ENCODE measurements around the gene CLNS1A.
A peak's percentile ranks its signal among the peaks of the same experiment; 100 is the strongest.
"Not testable (repeated sequence)": the region's sequence is repeated elsewhere in the genome, so short reads cannot be mapped to it uniquely, and the experiment has no call there.

The CLNS1A gene

DNA sequence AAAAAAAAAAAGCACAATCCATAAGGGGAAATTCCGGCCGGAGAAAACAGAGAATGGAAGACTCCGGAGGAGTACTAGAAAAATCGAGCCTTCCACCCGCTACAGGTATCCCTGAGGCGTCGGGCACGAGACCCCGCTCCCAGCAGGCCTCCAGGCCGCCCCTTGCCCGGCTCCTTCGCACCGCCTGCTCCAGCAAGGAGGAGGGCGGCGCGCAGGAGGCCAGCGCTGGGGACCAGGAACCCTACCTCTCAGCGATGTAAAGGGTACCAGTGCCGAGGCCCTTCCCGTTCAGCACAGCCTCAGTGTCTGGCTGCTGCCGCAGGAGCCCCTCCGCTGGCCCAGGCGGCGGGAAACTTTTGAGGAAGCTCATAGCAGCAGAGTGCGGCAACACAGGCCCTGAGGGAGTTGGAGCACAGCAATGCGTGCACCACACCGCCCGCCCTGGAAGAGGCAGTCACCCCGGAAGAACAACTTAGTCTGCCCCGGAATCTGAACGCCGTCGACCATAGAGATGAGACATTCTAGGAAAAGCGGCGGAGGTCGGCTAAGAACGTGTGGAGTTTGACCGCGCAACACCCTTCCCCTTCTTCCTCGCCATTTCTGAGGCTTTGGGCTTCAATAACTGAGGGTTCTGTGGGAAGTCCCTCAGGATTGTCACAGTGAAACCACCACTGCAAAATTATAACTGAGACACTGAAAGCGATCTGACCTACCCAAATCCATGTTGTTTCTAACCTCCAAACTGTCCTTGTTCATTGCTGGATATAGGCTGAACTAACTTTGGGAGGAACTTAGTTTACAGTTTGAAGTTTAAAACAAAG is at the start of gene CLNS1A:
Gene CLNS1A, minus strand, starts transcription at position 450 of the 821 bp plus-strand sequence. Its CDS starts 80 bp downstream, at position 370.
- peak; percentile 92 for DNase-seq

DNA sequence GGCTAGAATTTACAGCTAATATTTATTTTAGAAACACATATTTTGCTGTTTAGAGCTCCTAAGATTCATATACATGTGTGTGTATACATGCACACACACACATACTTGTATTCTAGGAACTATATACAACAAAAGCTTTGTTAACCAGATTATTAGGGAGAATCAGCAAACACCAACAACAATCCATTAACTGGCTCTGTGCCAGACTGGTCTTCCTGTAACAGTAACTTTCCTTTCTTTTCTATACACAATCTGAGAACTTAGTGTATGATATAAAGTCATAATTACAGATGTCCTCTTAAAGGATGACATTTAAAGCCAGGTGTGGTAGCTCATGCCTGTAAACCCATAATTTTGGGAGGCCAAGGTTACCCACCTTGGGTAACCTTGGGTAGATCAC is 49.5 kb upstream of the CLNS1A start:
- no peak for DNase-seq

DNA sequence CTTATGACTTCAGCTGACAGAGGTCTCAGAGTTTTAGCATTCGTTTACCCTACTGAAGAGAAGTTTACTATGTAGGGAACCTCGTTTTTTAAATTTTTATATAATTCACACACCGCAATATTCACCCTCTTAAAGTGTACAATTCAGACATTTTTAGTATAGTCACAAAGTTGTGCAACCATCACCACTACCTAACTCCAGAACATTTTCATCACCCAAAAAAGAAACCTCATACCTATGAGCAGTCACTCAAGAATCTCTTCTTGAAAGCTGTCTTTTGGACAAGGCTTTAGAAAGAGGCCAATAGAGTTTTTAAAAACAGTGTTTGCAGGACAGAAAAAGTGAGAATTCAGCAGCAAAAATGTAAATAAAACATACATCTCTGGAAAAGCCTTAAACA is 39.5 kb upstream of the CLNS1A start:
- no peak for DNase-seq

DNA sequence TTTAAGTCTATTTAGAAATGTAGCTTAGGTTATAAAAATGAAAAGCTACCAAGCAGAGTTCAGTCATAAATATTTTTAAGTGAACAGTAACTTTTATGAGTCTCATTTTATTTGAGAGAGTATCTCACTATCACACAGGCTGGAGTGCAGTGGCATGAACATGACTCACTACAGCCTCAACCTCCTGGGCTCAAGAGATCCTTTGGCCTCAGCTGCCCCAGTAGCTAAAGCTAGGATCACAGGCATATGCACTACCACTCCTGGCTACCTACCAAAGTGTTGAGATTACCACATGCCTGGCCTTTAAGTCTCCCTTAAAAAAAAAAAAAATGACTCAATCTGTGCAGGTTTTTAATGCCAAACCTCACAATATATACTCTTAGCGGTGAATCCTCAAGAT is 34.7 kb upstream of the CLNS1A start:
- no peak for DNase-seq

DNA sequence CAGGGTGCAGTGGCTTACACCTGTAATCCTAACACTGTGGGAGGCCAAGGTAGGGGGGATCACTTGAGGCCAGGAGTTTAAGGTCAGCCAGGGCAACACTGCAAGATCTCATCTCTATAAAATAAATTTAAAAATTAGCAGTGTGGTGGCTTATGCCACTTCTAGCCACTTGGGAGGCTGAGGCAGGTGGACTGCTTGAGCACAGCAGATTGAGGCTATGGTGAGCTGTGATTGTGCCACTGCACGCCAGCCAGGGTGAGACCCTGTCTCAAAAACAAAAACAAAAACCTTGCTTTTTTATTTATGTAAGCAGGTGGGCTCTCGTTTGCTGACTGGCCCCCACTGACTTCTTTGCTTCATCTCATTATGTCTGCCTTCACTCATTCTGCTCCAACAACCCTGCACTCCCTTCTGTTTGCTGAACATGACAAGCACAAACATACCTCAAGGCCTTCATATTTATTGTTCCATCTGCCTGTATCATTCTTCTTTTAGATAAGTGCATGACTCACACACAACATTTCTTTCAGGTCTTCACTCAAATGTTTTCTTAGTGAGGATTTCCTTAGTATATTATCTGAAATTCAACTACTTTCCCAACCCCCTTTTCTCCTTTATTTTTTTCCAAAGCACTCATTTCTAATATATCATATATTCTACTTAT is 32.4 kb upstream of the CLNS1A start:
- DNase-seq: no peak

- no peak for DNase-seq
These were observed 31.2 kb upstream of the CLNS1A start for GRCh38 chr11:77668760-77669159.

GRCh38 chr11:77665240-77665965 is 27.8 kb upstream of the CLNS1A start:
- DNase-seq: no peak

GRCh38 chr11:77661670-77662069 is 24.1 kb upstream of the CLNS1A start:
- no peak for DNase-seq

GRCh38 chr11:77660947-77661346 is 23.4 kb upstream of the CLNS1A start:
- no peak for DNase-seq

DNA sequence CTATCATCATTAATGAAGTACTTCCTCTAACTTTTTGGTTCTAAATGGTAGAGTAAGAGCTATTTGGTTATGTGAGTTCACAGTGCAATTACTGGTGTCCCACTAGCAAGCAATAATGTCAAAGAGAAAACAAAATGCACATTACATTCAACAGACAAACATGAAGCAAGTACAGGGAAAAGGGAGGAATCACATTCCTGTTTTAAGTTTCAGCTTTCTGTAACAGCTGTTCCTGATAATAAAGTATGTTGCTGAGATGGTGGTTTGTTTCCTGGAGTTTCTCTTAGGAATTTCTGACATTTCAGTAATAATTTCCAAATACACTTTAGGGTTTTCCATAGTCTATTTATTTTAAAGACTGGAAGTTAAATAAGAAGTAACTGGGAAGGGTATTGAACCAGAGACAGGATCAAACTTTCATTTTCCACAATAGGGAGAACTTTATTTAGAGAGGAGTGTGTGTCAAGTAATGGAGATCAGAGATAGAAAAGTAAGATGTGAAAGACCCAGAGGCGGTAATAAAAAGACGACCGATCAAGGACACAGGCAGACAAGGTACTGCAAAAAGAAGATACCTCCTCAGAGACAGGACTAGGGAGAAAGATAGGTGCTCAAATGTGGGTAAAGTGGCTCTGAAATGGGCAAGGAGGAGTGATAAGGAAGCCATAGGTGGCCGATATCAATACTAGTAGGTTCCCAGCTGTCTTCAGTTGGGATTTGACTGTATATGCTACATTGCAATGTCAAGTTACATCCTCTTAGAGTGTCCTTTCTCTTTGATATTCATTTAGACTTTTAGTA is 20.8 kb upstream of the CLNS1A start:
- no peak for DNase-seq

DNA sequence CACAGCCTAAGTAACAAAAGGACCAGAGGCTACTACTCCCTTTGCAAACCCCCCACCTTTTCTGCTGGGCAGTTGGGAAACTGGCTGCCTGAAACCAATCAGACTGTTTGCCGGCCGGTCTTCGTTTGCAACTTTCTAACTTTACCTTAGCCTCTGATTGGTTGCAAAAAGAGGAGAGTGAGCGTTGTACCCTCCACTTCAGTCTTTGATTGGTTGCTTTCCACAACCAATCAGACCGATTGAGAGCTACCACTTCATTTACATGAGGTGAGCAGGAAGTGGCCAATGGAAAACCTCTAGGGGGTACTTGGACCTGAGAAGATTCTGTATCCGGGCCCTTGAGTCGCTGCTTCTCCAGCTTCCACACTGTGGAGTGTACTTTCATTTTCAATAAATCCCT is 18.8 kb upstream of the CLNS1A start:
- no peak for DNase-seq

DNA sequence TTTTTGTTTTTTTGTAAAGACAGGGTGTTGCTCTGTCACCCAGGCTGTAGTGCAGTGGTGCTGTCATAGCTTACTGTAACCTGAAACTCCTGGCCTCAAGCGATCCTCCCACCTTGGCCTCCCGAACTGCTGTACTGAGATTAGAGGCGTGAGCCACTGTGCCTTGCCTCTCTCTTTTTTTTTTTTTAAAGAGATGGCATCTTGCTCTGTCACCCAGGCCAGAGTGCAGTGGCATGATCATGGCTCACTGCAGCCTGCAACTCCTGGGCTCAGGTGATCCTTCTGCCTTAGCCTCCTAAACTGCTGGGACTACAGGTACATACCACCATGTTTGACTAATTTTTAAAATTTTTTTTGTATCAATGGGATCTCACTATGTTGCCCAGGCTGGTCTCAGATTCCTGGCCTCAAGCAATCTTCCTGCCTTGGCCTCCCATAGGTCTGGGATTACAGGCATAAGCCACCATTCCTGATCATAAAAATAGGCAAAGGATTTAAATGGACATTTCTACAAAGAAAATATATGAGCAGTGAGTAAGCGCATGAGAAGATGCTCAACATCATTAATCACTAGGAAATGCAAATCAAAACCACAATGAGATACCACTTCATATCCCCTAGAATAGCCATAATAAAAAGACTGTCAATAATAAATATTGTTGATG is 17.3 kb upstream of the CLNS1A start:
- DNase-seq: no peak

- DNase-seq: no peak
These were observed 12.5 kb upstream of the CLNS1A start for GRCh38 chr11:77650123-77650522.

- no peak for DNase-seq
These were observed 10.2 kb upstream of the CLNS1A start for GRCh38 chr11:77647654-77648305.

GRCh38 chr11:77644887-77645286 is 7.3 kb upstream of the CLNS1A start:
- DNase-seq: no peak

DNA sequence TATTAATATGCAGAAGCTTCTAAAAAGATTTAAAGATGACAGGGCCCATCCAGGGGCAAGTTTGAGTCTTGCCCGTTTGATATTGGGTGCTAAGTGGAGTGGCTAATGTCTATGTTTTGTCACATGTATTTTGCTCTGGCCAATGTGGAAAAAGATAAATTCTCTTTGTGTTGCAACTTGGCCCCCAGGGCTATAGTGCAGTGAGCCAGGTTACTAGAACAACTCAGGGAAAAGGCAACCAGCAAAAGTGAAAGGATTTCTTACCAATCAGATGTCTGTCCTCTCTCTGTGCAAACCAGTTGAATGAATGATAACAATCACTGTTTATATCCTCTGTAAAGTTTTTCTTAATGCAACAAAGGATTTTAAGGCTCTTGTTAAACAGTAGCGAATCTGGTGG is 4.6 kb upstream of the CLNS1A start:
- no peak for DNase-seq

- DNase-seq: no peak
These were observed 756 bp downstream of the CLNS1A start for GRCh38 chr11:77636731-77637344.

DNA sequence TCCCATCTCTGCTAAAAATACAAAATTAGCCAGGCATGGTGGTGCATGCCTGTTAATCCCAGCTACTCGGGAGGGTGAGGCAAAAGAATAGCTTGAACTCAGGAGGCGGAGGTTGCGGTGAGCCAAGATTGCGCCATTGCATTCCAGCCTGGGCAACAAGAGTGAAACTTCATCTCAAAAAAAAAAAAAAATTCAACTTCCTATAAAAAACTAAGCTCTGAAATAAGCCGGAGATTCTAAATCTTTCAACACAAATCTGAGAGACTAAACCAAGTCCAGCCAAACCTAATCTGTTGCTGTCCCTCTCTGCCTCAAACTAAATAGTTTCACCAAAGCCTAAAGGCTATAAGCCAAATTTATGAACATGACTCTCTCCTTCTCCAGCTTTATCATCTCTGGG is 3.7 kb downstream of the CLNS1A start:
- DNase-seq: not testable (repeated sequence)

DNA sequence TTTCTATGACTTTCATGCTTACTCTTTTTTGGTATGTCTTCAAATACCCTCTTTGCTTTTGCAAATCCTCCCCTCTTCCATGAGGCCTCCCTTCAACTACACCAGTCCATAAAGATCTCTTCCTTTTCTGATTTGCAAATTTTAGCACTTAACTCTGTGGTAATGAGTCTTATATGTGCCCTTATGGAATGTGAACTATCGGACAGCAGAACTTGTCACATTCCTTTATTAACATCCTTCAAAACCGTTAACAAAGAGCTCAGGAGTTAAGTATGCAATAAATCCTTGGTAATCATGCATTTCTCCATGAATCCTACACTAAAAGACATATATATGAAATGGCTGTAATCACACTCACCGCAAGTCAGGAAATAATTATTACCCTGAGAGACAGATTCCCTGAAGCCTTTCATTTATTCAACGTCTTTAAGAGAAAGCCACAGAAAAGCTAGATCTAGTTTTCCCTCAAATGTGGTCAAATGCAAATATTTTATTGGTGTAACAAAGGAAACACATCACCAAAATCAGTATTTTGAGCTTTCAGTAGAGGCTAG is 7.4 kb downstream of the CLNS1A start:
- DNase-seq: no peak

- peak; percentile 25 for DNase-seq
These were observed 17.9 kb downstream of the CLNS1A start for GRCh38 chr11:77619576-77620198.

- no peak for DNase-seq
These were observed 19.7 kb downstream of the CLNS1A start for GRCh38 chr11:77617892-77618291.
